T1000 (cell line): ENCODE data around the gene MLKL.

ENCODE experiments used
- DNase-seq: peaks from one replicate; lab custom pipeline; 2025; ENCODE audit warnings: mixed read lengths; lab: John Stamatoyannopoulos, UW

The MLKL gene

DNA sequence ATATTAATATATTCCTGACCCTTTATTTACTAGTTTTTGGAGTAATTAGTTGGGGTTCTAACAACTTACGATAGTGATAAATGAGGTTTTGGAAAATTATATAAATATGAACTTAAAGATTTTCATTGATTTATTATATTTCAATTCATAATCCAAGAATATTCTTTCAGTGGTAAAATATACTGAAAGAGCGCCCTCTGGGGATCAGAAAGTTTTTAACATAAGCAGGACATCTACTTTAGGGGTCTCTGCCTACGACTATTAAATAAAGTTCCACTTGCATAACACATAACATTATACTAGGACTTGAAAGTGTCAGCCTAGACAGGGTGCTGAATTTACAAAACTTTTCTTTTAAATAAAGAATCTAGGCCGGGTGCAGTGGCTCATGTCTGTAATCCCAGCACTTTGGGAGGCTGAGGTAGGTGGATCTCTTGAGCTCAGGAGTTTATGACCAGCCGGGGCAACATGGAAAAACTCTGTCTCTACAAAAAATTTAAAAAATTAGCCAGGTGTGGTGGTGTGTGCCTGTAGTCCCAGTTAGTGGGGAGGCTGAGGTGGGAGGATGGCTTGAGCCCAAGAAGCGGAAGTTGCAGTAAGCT, 49.6 kb downstream of the MLKL start:
- no peak for DNase-seq

DNA sequence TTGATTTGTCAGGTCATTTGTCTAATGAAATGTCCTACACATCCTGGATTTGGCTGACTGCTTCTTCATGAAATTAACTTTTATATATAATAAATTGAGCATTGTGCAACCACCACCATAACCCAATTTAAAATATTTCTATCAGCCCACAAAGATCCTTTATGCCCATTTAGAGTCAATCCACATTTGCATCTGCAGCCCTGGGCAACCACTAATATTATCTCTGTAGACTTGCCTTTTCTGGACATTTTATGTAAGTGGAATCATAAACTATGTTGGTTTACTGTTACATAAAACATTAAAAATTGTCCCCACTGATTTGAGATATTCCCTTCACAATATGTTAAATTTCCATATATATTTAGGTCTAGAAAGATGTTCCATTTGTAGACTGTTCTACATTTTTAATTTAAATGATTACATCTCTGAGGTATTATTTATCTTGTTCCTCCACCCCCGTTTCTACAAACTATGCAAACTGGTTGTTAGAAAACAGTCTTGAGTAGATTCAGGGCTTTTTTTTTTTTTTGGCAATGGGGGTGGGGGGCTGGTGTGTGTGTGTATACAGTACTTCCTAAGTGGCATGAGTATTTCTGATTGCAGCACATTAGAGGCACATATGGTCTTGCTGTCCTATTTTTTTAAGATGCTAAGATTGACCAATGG, 50.7 kb downstream of the MLKL start:
- no peak for DNase-seq

DNA sequence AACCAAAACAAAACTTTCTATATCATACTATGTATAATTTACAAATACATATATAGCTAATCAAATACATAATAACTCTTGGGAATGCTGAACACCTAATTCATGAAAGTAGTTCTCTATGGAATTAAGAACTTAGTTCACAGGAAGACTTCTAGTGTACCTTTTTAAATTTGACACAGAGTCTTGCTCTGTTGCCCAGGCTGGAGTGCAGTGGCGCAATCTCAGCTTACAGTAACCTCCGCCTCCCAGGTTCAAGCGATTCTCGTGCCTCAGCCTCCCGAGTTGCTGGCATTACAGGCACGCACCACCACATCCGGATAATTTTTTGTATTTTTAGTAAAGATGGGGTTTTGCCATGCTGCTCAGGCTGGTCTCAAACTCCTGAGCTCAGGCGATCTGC, 58.7 kb downstream of the MLKL start:
- no peak for DNase-seq

- DNase-seq: no peak
These were observed 62.8 kb downstream of the MLKL start for GRCh38 chr16:74637742-74638453.

- DNase-seq: no peak
These were observed 65.4 kb downstream of the MLKL start for GRCh38 chr16:74635303-74635702.

DNA sequence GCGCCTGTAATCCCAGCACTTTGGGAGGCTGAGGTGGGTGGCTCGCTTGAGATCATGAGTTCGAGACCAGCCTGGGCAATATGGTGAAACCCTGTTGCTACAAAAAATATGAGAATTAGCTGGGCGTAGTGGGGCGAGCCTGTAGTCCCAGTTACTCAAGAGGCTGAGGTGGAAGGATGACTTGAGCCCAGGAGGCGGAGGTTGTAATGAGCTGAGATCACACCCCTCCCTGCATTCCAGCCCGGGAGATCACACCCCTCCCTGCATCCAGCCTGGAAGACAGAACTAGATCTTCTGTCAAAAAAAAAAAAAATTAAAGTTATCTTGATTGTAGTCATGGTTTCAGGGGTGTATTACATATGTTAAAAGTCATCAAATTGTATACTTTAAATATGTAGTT, 67.0 kb downstream of the MLKL start:
- no peak for DNase-seq

DNA sequence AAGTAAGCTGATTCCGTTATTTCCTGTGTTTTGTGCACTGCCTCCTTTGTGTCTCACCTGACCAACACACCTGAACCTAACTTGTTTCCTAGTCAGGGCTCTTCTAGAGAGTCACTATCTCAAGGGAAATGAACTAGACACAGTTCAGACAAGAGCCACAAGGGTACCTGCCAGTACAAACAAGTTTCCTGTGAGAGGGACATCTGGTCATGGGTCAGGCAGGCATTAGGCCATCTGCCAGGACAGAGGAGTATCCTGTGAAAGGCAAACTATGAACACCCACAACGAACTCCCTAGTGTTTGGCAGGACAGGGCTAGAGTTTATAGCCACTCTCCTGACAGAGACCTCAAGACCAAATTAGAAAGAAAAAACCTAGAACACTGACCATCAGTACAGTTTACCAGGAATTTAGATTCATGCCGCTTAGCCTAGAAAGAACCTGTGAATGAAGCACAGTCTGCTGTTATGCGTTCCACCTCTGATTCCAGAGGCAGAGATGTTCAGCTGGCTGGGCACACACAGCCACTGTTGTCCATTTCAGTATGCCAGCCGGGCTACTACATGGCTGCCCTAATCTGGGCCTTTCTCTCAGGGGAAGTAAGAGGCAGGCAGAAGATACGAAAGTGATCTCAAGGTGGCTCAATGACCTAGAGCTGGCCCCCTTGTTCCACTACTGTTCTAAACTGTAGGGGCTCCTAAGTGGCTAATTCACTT, 73.0 kb downstream of the MLKL start:
- DNase-seq: no peak

GRCh38 chr16:74626741-74627416, 73.8 kb downstream of the MLKL start:
- no peak for DNase-seq

- DNase-seq: no peak
These were observed 74.9 kb downstream of the MLKL start for GRCh38 chr16:74625500-74626350.

GRCh38 chr16:74623839-74624235, 76.8 kb downstream of the MLKL start:
- no peak for DNase-seq

DNA sequence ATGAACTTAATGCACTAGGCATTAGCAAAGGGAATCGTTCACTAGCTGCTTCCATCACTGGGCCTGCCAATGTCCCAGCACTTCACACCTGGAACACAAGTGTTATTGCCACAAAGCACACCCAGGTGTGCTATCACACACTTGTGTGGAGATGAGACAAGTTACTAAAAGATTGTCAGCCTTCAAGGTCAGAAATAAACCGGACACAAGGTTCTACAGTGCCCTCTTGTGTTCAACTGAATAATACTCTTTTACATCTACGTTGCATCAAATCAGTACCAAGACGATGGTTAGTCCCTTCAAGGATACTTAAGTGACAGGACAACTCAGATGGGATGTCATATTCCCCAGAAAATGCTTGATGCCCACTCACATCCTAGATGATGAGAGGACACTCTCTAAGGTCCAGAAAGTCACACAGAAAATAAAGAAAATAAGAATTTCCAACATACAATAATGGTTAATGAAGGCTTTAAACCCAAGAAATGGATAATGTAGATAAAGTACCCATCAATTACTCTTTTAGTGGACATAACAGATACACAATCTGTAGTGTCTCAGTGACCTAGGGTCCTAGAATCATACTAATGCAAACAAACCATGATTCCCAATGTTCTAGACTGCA, 77.3 kb downstream of the MLKL start:
- DNase-seq: no peak

- DNase-seq: no peak
These were observed 78.7 kb downstream of the MLKL start for GRCh38 chr16:74622005-74622404.
